GM04503 (cell line): ENCODE results near the gene ADAMTS2.

Experiments
- DNase-seq: peaks from one replicate; pipeline ENCODE4 v3.0.0-alpha.2; 2012; ENCODE audit warnings: low read depth

The ADAMTS2 gene

DNA sequence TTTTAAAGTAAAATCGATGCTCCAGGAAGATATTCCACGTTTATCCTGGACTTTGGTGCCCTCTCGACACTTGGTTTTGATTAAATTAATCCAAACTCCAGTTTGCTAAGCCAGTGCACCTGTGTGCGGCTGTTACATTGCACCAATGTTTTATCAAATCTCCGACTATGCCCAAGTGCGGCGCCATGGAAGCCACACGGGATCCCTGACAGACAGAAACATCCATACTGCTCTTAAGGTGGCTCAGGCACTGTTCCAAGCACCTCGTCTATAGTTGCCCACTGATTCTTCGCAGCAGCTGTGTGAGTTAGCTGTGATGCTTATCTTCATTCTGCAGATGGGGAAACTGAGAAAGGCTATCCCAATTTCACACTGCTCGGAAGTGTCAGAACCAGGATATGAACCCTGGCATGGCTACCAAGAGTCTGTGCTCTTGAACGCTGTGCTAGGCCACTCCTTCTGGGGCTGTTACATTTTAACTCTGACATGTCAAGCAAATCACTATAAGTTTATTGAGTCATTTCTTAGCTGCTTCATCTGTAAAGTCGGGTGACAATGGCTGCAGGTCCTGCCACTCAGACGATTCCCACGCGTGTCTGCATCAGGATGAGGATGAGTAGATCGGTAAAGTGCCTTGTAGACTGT lies 113.0 kb downstream of the ADAMTS2 start:
- DNase-seq: no peak

DNA sequence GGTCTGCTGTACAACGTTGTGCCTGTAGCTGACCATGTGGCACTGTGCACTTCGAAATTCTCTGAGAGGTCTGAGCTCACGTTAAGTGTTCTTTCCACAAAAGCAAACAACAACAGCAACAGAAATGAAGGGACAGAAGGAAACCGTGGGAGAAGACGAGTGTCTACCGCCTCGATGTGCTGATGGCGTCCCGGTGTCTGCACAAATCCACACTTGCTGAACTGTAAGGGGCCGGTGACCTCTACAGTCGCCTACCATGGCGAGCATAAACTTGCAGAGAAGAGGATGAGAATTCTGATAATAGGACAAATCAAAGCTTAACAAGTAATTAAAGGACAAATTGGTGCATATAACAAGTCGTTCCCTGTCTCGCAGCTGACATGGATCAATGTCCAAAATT lies 114.0 kb downstream of the ADAMTS2 start:
- no peak for DNase-seq

DNA sequence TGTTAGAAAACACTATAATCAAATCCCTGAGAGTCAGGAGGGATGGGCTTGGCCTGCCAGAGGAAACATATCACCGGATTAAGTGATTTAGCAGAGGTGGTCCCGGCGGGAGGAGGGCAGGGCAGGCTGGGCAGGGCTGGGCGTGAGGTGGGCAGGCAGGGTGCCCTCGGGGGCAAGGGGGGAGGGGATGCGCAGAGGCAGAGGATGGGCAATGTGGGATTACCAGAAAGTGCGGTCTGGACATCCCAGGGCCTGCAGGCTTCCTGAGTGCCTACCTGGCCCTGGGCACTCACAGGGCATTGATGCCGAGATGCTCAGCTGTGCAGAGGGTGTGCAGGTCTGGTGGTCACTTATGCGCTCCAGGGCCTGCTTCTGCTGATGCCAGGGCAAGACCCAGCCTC lies 115.2 kb downstream of the ADAMTS2 start:
- DNase-seq: no peak

DNA sequence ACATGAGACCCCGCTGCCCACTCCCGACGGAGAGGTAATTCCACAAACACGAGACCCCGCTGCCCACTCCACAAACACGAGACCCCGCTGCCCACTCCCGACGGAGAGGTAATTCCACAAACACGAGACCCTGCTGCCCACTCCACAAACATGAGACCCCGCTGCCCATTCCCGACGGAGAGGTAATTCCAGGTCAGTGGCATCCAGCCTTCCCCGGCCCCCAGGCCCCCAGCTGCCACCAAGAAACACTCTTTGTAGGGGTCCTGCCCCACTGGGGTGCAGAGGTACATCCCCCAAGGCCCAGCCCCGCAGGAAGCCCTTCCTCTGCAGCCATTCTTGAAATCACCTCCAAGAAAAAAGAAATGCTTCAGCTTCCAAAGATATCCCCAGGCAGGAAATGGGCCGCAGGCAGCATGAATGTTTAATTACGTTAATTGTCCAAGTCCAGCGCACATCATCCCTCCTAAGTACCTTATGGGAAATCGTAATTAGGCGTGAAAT lies 115.9 kb downstream of the ADAMTS2 start:
- no peak for DNase-seq

DNA sequence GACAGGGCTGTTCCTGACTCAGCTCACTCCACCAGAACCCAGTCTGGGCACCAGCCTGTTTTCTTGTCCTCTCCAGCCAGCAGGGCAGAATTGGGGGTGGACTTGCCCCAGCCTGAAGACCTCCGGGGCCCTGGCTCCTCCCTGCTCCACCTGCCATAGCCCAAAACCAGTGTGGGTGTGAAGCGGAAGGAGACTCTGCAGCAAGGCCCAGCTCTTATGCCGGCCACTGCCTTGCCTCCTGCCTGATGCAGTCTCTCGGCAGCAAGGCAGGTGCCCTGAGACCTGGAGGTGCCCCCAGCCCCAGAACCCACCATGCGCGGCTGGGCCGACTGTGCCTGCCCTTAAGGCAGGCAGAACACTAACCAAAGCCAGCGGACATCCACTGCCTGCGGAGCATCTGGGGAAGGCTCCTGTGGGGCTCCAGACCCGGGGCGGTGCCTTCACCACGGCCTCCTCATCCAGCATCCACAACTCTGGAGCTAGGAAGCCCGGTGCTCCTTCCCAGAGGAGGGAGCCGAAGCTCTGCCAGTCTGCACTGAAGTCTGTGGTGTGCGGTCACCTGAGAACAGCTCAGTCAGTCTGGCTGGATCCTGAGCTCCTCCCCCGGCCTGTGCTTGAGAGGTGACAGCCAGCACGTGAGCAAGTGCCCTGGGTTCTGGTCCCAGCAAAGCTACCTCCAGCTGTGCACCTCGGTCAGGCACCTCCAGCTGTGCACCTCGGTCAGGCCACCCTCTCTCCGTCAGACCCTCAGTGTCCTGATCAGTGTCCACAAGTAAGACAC lies 116.7 kb downstream of the ADAMTS2 start:
- no peak for DNase-seq

DNA sequence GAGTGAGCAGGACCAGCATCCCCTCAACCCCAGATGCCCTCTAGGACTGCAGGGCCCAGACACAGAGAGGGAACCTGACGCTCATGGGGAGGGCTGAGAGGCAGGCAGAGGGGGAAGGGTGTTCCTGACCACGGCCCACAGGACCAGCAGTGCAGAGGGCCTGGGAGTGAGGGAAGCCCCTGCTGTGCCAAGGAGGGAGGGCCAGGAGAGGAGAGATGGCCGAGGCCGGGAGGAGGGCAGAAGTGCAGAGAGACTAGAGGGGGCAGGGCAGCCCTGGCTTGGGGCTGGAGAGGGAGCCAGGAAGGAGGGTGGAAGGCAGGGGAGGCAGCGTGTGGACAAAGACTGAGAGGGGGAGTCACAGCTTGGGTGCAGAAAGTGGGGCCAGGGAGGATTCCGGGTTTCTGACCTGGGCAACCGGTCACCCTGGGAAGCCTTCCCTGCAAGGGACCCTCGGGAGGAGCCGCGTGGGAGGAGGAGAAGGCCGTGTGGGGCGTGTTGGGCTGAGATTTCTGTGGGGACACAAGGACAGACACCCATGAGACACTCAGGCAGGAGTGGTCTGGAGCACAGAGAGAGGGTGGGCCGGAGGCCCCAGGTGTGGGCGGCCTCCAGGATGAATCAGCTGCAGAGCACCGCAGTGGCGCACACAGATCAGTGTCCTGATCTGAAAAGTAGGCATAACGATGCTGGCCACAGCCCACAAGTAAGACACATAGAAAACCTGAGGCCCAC lies 117.5 kb downstream of the ADAMTS2 start:
- DNase-seq: no peak

DNA sequence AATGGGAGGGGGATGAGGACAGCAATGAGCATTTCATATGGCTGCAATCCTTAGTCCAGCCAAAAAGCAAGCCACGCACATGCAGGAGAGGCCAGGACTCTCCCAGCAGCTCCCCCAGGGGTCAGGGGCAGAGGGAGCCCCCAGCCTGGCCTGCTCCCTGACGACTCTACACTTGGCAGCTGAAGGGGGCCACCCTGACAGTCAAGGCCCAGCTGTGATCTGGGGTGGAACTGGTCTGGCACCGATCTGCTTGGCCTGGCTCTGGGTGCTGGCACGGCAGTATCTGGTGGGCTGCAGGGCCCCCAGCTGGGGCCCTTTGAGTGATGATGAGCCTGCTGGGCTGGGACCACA lies 118.1 kb downstream of the ADAMTS2 start:
- no peak for DNase-seq

DNA sequence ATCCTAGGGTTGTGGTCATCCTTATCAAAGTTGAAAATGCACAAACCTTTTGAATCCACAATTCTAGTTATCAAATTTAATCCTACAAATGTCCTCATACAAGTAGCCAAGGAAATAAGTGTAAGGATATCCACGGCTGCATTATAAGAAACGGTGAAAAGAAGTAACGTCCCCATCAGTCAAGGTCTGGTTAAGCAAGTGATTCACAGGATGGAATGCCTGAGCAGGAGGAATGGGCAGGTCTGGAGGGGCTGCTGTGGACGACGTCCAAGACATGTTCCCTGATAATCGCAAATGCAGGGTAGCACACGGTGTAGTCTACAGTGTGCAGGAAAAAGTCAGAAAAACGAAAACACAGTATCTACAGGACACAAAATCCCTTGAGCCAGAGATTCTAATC lies 118.6 kb downstream of the ADAMTS2 start:
- DNase-seq: no peak

DNA sequence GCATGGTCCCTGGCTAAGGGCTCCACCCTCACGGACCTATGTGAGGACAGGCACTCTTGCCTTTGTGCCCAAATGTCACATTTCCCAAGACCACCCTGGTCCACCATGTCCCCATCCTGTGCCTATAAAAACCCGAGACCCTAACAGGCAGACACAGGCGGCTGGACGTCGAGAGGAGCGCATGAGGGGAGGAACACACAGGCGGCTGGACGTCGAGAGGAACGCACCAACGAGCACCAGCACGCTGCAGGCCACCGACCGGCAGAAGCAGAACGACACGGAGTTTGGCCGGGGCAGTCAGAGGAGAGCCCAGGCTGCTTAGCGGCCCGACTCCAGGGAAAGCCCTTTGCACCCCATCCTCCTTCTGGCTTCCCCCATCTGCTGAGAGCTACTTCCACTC lies 119.9 kb downstream of the ADAMTS2 start:
- DNase-seq: no peak

DNA sequence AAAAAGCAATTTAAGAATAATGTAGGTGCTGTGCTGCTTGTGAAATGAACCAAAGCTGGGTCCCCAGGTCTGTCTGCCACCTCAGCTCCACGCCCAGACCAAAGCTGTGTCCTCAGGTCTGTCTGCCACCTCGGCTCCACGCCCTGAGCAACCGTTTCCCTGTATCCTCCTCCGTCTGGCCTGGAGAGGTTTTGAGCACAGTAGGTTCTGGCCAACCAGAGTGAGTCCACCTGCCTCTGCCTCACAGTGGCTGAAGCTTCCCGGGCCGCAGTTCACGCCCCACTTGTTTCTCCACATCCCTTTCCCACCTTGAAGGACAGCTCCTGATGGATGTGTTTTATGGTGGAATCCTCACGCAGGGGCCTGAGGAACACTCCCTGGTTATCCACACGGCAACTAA lies 120.5 kb downstream of the ADAMTS2 start:
- DNase-seq: no peak

DNA sequence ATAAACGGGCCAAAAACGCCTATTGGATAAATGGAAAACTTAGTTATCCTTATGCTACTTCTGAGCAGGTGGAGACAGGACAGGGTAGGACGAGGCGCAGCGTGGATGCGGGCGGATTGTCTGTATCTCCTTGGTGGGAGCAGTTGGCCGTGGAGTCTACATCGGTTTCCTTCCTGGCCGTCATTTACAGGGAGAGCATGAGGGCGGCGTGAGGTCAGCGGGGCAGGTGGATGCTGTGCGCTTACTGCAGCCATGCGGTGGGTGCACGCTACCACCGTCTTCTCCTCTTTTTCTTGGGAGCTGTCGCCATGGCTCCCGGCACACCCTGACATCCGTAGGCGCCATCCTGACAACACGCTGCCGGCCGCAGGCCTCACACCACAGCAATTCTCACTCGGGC lies 121.3 kb downstream of the ADAMTS2 start:
- no peak for DNase-seq

DNA sequence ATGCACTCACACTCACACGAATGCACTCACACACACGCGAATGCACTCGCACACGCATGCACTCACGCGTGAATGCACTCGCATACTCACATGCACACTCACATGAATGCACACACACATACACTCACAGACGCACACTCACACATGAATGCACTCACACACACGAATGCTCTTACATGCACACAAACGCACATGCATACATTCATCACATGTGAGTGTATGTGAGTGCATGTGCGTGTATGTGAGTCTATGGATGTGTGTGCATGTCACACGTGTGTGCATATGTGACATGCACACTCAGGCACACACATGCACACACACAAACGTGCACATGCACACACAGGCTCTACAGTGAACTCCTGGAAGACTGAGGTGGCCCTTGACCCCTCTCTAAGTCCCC lies 121.7 kb downstream of the ADAMTS2 start:
- DNase-seq: no peak

DNA sequence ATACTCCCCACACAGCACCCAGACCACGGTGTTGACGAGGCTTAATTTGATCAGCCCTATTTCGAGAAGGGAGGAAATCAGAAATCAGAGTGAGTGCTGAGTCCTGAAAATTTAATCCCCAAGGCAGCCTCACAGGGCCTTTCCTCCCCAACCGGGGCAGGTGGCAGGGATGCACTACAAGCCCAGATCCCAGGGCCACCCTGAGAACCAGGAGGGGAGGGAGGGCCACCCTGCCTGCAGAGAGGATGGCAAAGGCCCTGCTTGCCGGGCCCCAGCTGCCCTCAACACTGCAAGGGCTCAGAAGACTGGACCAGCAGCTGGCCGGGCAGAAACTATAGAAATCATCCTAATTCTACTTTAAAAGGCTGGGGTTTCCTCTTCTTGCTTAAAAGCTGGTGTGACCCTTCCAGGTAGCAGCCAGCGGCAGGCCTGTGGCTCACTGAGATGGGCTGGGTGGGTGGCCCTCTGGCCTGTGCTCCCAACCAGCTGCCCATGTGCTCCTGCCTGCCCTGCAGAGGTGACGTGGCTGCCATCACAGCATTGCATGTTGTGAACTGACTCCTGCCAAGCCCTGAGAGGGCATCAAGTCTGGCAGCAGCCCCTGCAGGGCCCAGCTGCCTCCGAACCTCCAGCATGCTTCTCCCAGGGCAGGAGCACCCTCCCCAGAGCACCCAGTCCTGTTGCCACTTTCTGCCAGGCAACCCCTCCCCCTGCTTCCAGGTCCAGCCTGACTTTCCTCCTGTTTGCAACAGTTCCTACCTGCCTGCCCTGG lies 122.8 kb downstream of the ADAMTS2 start:
- no peak for DNase-seq

DNA sequence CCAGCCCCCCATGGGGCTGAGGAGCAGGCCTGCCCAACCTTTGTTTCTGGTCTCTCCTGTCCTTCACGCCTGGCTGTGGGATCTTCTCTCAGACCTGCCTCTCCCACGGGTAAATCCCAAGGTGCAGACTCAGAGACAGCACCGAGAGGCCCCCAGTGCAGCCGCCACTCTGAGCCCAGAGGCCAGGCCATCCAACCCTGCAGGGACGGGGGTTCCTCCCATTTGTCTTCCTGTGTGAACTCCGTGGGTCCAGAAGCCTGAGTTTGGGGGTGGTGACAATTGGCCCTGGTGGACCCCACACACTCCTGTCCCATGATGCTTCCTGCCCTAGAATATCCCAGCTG lies 123.4 kb downstream of the ADAMTS2 start:
- DNase-seq: no peak

DNA sequence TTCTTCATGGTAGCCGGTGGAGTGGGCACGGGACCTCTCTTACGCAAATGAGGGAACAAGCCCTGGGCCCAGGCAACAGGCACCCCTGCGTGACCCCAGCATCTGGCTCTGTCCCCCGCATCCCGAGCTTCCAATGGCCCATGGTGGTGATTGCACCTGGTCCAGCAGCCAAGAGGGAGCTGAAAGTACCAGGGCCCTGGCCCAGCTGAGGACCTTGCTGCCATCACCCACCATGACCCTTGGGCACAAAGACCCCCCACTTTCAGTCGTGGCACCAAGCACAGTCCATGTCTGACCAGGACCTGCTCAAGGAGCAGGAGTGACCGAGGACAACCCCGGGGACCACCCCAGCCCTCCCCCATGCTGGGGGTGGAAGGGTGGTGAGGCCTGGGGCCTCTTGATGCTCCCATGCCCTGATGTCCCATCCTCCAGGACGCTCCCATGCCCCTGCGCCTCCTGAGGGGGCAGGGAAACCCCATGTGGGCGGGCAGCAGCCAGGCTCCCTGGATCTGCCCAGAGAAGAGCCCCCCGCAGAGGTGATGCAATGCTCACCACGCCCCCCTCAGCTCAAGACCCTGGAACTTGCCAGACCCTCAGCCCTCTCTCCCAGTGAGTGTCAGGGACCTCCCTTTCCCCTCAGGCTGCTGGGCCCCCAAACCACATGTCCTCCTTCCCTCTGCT lies 123.9 kb downstream of the ADAMTS2 start:
- DNase-seq: no peak

DNA sequence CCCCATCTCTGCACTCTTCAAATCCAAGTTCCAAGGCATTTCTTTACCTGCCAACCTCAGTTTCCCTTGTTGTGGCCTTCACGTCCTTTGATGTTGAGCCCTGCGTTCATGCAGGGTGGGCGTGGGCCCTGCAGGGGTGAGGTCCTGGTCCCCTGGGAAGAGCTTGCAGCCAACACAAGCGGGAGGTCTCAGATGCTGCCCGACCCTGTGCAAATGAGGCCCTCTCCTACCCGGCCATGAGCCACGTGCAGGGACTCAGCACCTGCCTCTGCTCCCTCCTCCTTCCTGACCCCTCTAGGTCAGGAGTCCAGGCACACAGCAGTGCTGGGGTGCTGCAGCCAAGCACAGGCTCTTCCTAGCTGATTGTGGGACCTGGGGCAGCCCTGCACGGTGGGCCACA lies 124.5 kb downstream of the ADAMTS2 start:
- DNase-seq: no peak

DNA sequence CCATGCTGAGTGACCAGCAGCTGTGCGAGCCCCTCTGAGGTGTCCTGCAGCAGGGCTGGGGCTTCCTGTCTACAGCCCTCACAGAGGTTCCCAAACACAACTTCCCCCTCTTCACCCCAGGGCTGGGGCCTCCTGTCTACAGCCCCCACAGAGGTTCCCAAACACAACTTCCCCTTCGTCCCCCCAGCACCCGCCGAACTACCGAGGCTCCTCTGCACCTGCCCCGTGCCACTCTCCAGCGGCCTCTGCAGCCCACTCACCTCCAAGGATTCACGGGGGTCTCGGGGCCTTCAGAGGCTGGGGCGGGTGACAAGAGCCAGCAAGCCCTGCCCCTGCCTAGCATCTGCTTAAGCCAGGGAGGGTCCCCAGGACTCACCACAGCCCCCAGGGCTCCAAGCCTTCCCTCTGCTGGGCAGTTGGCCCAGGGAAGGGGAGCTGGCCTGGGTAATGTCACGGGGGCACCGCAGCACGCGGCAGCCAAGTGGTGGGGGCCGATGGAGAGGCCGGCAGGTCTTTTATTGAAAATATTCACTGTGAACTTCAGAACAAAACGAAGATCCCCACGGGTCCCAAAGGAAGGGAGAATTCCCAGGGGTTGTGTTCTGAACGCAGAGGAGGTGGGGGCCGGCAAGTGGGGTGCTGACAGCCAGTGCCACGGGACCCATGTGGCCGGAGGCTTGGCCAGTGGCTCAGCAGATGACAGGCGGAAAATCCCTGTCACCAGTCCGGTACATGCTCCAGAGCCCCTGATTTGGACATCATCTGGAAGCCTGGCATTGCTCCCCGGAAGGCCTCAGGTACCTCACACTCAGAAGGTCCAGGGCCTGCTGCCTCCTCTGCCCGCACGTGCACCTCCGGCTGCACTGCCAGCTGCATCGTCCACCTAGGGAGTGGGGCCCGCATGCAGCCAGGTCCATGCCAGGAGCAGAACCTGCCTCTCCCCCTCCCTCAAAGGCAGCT lies 125.3 kb downstream of the ADAMTS2 start:
- DNase-seq: no peak

DNA sequence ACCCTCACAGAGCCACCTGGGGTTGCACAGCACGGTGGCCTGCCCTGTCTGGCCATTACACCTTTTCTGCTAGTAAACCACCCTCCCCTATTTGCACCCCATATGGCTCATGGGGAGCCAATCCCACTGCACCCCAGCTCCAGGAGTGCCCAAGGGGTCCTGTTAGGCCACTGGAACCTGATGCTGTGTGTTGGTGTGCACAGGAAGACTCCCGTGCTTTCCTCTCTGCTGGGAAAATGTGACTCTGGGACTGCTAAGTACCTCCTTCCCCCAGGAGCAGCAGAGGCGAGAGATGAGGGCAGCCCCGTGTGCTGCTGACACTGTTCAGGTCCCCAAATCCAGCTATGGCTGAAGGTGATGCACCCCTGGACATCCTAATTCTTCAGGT lies 126.3 kb downstream of the ADAMTS2 start:
- no peak for DNase-seq

DNA sequence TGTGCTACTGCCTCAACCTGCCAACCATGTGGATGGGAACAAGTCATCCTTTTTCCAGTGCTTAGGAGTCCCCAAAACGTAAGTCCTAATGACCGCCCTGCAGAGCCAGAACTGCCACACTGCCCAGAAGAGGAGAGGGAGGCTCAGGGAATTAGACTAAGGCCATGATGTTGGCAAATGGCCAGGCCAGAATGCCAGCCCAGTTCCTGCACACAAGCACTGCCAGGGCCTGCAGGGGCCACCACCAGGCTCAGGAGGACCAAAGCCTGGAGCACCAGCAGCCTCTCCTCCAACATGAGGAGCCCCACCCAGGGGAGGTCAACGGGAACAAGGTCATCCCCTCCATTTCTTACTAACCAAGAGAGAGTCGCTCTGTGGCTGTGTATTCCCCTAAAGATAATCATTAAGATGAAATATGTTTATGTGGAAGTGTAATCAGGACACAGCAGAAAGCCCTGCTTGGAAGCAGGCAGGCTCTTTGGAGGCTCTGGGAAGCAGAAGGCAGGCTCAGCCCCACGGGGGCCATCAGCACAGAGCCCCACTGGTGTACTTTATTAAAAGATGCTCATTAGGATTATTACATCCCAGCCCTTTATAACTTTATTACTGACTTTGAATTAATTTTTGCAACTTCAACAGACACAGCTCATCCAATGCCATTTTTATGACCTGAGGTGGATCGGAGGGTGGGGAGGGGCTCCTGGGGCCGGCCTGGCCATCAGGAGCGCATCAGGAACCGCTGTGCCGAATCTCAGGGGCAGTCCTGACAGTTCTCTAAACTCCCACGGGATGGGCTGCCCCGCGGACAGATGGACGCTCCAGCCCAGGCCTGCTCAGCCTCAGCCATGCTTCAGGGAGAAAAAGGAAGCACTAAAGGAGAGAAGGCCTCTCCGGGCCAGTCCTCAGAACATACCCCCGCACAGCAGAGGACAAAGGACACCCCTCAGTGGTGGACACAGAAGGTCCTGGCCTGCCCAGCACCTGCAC lies 127.0 kb downstream of the ADAMTS2 start:
- DNase-seq: no peak

DNA sequence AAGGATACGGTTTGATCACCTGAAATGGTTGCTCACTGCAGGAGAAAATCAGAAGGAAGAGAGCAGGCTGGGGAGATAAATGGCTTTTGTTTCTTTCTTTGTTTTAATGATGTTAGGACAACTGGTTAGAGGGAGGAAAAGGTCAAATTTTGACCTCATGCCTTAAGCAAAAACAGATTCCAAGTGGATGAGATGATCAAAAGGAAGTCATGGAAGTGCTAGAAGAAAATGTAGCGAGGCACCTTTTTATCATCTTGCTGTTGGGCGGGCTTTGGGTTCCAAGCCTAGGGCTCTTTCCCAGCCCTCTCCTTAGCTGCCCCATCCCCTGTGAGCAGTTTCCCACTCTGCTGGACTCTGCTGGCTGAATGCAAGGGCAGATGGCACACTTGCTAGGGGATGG lies 127.9 kb downstream of the ADAMTS2 start:
- peak; percentile 15 for DNase-seq
